GM18498 (cell line): ENCODE results near the gene IPO9.
"Not testable (repeated sequence)": the region's sequence is repeated elsewhere in the genome, so short reads cannot be mapped to it uniquely, and the experiment has no call there.

ENCODE experiments used
- ATAC-seq: cut with Tn5 transposase; IDR thresholded peaks from one replicate; pipeline ENCODE4 v1.9.1; 2021; ENCODE audit warnings: mild to moderate bottlenecking, moderate library complexity; ENCODE audit not compliant: unreplicated experiment

The IPO9 gene

DNA sequence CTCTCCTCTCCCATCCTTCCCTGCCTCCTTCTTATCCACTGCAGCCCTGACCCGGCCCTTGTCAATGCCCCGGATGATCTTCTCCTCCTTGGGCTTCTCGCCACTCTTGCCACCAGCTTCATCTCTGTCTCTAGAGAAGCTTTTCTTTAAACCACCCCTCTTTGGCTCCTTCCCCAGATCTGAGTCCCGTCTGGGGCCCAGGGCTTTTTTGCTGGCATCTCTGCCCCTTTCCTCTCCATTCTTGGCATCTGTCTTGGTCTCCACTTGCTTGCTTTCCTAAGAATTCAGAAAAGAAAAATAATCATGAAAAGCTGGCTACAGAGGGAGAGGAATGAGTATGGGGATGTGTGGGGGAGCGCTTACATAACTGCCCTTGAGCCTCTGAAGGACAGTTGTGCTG lies 71.5 kb downstream of the IPO9 start:
- no peak for ATAC-seq

DNA sequence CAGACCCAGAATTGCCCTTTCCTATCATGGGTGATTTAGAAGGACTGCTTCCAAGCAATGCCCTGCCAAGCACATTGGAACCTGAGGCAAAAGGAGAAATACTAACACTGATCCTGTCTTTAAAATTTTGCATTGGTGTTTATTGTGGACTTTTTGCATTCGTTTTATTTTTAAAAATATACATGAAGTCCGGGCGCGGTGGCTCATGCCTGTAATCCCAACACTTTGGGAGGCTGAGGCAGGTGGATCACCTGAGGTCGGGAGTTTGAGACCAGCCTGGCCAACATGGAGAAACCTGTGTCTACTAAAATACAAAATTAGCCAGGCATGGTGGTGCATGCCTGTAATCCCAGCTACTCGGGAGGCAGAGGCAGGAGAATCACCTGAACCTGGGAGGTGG lies 72.1 kb downstream of the IPO9 start:
- ATAC-seq, result not testable (repeated sequence)

DNA sequence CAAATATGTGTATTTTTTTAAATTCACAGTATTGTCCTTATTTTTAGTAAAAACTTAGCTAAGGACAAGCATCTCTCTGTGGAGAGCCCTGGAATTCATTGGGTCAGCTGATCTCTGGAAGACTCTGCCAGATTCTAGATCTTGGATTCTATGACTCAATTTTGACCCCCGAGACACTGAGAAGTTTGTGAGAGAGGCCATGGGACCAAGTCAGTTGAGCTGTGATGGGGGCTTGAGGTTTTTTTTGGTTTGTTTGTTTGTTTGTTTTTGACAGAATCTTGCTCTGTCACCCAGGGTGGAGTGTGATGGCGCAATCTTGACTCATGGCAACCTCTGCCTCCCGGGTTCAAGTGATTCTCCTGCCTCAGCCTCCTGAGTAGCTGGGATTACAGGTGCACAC lies 73.2 kb downstream of the IPO9 start:
- ATAC-seq, result no peak

DNA sequence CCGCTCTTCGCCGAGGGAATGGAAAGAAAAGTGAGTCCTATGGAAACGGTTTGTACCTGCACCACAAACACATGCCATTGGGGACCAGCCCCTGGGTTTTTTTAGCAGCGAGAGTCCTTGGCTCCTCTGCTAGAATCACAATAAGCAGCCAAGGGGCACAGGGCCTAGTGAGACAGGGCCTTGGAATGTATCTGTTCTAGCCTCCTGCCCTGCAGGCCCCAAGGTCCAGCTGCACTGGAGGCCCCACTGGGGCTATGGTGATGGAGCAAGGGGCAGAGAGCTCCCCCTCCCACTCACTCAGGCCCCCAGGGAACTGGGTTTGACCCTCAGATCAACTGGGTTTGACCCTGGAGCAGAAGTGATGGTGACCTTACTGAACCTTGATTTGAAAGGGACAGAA lies 74.2 kb downstream of the IPO9 start:
- ATAC-seq, result no peak

DNA sequence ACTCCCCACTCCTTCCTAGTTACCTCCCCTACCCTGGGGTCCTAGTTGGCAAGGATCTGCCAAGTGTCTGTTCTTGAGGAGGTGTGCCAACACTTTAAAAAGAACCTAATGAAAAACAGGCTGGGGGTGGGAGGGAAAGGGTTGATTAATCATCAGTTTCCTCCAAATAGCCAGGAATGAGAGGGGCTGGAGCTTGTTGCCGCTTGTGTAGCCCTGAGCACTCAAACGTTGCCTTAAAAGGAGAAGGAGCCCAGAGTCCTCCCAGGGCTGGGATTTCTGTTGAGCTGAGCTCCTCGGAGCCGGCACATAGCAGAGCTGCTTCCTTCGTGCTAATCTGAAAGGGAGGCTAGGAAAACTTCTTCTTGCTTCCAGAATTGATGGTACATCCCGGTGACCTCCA lies 75.6 kb downstream of the IPO9 start:
- ATAC-seq, result no peak

DNA sequence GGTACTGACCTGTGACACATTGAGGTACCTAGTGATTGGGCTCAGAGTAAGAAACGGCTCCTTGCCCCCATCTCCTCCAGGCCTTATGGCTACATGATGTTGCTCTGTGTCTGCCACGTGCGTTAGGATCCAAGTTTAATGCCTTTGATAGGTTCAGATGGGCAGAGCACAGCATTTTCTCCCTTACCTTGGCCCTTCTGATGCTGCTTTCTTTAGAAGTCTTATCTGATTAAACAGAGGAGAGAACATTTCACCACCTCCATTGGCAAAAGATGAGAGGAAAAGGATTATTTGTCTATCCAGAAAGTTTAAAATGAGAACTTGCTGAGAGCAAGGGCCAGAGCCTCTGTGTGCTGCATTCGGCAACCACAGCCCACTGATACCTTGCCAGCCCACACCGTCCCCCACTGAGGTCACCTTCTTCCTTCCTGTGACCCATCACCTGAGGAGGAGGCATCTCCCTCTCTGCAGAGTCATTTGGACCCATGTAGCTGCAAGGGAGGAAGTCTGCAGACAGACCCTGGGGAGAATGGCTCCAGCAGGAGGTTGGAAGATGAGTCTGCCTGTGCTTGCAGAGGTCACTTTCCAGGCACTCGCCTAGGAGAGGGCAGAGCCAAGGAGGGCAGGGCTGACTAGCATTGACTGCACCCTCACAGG lies 76.4 kb downstream of the IPO9 start:
- no peak for ATAC-seq

DNA sequence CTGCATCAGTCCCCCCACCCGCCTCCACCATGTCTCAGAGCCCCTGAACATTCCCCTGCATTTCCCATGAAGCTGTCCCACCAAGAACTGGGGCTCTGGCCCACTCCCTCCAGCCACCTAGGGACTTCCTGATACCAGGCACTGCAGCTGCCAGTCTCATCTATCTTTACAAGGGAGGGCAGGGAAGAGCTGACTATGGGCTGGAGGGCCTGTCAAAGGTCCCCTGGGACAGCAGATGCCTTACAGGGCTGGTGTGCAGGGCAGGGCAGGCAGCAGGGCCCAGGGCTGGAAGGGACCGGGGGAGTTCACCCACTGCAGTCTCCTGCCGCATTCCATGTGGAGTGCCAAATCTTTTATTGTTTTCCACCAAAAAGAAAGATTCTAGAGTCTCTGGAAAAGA lies 77.4 kb downstream of the IPO9 start:
- no peak for ATAC-seq

DNA sequence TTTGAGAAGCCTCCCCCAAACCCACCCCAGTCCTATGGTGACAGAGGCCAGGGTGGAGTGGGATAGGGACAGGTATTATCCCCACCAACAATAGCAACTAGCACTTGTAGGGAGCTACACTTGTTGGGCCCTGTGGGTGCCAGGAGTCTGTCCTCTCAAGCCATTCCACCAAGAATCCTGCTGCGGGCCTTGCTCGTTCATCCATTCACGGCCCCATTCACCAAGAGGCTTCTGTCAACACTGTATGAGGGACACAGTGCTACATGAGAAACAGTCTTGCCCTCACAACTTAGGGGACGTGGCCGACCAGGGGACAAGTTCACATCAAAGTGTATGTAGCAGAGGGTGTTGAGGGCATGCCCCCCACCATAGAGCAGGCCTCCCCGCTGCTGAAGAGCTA lies 78.7 kb downstream of the IPO9 start:
- no peak for ATAC-seq

DNA sequence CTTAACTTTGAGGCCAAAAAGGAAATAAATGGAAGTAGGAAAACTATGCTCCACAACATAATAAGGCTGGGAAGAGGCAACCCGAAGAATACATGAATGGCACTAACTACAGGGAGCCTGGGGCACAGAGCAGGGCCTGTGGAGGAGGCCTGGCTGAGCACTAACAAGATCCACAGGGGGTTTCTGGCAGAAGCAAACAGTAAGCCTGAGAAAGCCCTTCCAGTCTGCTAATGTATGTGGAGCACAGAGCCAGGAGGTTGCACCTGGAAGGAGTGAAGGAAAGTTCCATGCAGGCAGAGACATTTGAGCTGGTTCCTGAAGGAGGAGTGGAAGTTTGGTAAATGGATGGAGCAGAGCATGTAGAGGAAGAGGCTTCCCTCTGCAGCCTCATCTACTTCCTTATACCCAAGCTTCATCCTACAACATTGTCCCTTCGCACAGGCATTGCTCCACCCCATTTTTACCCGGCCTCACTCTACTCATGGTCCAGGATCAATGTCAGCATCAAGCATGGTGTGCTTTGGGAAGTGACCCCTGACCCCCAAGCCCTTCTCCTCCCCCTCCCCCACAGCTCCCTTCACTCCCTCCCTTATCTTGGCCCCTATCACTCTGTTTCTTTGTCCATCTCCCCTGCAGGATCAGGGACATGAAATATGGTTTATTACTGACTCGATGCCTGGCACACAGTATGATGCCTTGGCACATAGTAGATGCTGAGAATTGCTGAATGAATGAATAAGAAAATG lies 83.0 kb downstream of the IPO9 start:
- no peak for ATAC-seq

DNA sequence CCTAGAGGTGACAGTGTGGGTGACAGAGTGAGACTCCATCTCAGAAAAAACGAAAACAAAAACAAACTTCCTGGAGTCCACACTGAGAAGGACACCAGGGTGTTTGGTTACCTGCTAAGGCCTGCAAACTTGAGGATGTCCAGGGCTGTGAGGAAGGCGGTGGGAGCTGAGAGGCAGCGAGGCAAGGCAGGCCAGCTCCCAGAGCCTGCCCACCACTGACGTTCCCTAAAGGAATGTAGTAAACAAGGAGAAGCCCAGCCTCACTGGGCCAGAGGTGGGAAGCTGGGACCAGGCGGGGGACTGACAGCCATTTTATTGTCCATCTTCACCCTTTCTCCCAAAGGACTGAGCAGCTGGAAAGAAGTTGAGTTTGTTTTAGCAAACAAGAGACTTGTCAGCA lies 83.9 kb downstream of the IPO9 start:
- ATAC-seq, result no peak

DNA sequence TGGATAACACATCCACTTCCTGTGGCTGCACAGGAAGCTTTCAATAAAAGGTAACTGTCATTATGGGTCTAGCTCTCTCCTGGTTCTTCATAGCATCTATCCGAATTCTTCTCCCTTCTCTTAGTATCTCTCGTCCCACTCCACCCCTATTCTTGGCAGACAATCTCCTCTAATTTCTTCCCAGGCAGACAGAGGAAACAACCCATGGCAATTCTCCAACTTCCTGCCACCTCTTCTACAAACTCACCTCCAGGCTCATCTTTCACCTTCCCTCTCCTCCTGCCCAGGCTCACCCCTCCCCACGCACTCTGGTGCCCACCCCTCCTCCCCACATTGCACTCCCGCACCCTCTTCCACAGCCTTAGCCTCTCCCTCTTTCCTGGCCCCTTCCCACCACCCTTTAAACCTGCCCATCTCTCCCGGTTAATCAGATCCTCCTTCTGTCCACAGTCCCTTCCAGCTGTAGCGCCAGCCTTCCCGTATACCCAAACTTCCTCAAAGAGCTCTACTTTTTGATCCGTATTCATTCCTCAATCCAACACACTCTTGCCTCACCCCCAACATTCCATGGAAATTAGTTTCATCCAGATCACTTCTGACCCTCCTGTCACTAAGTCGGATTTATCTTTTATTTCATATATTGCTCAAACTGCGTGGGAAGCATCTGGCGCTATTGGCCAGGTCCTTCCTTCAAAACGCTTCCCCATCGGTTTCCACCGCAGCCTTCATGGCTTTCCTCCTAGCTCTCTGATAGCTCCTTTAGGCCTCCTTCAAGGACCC lies 85.7 kb downstream of the IPO9 start:
- ATAC-seq, result no peak

DNA sequence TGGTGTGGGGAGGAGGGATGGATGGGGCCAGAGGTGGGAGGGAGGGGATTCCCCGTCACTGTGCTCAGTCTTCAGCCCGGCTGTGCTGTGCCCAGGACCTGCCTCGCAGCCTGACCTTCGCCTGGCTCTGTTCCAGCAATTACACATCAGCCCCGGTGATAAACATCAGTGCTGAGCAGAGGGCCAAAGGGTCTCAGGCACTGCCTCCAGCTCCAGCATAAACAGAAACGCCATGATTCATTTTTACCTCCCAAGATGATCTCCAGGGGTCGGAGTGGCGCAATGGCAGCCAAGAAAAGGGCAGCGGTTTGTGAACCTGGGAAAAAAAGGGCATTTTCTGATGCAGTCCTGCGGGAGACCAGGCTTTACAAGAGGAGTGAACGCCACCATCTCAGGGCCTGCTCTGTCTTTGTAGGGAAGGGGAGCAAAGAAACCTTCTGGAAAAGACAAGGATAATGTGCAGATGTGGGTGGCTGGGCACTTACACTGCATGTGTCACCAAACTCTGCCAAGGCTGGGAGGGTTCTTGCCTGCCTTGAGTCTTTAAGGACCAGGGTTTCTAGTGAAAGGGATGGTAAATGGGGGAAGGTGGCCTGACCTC lies 87.8 kb downstream of the IPO9 start:
- ATAC-seq, result no peak

DNA sequence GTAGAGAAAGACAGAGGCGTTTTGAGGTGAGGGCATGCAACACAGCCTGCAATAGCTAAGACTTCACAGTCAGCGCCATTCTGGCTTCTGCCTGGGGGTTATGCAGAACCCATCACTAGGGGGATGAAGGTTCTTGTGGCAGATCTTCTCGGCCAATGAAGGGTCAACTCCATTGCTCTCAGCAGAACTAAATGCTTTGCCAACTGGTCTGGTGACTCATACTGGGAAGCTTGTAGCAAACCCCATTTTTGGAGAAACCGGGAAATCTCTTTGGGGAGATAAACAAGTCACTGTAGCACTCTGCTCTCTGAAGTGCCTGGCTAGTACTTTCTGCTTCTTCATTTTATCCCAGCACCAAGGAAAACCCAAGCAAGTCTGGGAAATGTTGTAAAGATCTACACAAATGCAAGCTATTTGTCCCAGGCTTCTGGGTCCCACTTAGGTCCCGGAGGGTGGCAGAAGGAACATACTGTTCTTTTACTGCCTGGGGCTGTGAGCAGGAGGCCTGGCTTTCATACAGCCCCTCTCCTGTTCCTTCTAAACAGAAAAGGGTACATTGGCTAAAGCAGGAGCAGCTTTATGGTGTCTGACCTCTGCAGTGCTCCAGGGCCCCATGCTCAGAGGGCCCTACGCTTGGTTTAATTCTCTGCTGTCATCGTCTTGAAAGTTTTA lies 88.5 kb downstream of the IPO9 start:
- no peak for ATAC-seq

DNA sequence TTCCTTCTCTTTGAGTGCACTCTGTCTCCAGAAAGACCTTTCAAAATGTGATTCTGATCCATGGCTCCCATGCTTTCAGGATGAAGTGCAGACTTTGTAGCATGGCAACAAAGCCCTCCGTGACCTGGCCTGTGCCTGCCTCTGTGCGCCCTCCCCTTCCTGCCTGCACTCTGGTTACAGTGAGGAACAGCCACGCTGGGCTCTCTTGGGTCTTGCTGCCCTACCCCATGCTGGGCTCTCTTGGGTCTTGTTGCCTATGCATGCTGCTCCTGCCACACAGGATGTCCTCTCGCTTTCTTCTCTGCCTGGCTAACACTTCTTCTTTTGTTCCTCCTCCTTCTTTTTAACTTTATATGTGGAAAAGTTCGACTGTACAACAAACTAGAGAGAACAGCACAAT lies 89.4 kb downstream of the IPO9 start:
- no peak for ATAC-seq

DNA sequence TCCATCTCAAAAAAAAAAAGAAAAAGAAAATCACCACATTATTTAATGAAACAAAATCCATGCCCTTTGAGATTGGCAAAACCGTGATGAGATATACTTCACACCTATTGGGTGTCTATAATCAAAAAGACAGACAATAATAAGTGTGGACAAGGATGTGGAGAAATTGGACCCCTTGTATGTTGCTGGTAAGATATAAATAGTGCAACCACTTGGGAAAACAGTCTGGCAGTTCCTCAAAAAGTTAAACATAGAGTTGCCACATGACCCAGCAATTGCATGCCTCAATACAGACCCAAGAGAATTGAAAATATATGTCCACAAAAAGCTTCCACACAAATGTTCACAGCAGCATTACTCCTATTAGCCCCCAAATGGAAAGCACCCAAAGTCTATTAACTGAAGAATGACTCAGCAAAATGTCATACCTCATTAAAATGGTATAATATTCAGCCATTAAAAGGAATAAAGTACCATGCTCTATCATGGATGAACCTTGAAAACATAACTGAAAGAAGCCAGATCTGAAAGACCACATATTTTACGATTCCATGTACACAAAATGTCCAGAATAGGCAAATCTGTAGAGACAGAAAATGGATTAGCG lies 93.1 kb downstream of the IPO9 start:
- ATAC-seq, result no peak

DNA sequence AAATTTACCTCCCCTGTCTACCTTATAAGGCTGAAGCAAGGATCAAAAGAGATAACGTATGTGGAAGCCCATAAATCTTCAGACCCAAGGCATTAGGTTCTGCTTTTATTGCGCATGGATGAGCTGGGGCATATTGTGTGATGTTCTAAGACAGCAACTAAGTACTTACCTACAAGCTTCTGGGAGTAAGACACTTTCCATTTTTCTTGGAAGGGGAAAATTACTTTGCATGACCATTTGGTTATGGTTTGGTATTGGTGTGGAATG lies 96.3 kb downstream of the IPO9 start:
- ATAC-seq, result no peak

DNA sequence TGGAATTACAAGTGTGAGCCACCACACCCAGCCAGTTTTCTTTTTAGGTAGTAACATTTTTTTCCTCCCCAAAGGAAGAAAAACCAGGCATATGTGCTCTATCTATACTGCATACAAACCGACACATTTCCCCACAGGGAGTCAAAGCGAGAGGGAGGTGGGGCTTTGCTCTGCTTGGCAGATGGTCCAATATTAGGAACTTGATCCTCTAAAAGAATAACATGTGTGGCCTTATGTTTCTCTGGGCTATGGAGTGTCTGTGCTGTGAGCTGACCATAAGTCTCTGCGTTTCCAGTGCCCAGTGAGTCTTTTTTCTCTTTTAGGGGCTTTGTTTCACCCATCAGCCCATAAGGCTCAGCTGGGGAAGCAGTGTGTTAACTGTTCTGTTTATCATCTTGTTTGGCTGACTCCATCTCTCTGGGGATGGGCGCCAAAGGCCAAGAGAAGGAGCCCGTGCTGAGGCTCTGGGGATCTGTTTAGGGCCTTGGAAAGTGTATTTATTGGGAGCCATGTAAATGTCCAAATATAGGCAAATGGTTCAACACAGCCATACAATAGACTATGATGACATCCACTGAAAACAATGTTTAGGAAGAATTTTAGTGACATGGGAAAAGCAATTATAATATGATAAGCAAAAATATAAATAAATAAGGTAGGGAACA lies 97.2 kb downstream of the IPO9 start:
- no peak for ATAC-seq

DNA sequence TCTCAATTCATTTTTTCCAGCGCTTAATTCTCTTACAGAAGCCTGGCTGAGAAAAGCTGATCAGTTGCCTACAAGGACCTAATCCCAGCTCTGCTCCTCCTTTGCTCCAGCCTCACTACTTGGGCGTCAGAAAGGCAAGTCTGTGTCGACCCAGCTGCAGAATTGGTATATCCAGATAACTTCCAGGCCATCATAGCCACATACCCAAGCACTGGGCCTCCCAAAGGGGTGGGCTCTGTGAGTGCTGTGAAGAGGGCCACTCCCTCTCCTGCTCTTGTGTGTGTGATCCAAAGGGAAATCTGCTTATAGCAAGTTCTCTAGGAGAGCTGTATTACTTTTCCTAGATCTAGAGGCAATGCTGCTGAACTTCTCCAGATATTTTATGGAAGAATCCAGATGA lies 99.3 kb downstream of the IPO9 start:
- ATAC-seq, result no peak

DNA sequence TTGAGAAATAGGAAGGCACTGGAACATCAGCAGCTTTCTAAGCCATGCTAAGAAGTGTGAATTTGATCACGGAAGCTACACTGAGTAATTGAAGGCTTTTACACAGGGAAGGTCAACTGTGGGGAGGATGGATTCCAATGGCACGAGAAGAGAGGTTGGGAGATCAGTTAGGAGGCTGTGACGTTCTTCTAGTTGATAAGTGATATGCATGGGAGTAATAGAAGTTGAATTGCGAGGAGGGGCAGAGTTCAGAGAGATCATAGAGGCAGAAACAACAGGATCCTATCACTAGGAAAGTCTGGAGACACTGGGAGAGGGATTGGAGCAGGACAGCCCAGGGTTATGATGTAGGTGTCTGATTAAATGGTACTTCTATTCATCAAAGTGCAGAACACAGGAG lies 101.2 kb downstream of the IPO9 start:
- no peak for ATAC-seq

DNA sequence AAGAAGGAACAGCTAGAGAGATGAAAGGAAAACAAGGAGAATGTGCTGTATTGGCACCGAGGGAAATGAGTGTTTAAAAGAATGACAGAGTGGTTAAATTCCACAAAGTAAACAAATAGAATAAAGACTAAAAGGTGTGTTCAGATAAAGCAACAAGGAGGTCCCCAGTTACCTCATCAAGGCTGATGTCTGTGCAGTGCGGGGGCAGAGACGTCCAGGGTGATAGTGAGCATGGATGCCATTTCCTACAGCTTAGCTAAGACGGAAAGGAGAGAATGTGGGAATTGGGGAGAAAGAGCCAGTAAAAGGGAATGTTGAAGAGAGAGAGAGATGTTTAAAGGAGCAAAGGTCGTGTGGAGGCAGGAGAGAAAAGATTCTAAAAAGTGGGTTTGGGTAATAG lies 101.8 kb downstream of the IPO9 start:
- no peak for ATAC-seq
